ENCODE measurements around the gene HSD3B1. TPM values are rescaled to one million over a fixed set of nuclear protein-coding genes. Genes with fewer than 3 reads are reported as not detected.
A peak's percentile ranks its signal among the peaks of the same experiment; 100 is the strongest.

Gene HSD3B1
- total RNA-seq, 4 donors from 2014 or later, result not detected

DNA sequence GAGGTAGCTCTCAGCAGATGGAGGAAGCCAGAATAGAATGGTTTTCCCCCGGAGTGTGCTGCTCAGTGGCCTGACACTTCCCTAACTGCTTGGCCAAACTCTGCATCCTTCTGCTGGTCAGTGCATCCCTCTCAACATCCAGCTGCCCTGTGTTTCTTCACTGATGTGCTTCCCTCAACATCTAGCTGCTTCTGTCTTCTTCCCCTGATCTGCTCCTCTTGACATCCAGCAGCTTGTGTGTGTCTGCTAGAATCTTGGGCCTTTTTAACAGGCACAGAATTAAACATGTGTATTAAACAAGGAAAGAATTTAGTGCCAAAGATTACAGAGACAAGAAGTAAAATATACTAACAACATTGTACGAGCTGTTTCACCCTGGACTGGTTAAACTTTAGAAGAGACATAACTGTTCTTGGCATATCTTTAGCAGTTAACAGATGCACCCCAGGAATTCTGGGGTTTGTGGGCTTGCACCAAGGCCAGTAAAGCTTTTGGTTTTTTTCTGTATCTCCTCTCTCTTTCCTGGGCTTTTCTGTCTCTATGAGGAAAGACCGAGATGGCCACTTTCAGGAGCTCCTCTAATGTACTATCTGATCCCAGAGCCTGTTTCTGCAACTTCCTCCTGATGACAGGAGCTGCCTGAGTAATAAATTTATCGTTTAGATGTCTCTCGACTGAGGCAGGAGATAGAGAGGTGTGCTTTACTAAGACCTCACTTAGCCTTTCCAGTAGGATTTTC, 34.8 kb upstream of the HSD3B1 start:
- no peaks in the 10 kb centered on the region for H3K27me3 ChIP-seq
- H3K36me3 ChIP-seq, result no peaks in the 10 kb centered on the region
- no peak for TF ChIP-seq POLR2A (IDR thresholded peaks at IDR 0.05)
- TF ChIP-seq, protein P1, sequence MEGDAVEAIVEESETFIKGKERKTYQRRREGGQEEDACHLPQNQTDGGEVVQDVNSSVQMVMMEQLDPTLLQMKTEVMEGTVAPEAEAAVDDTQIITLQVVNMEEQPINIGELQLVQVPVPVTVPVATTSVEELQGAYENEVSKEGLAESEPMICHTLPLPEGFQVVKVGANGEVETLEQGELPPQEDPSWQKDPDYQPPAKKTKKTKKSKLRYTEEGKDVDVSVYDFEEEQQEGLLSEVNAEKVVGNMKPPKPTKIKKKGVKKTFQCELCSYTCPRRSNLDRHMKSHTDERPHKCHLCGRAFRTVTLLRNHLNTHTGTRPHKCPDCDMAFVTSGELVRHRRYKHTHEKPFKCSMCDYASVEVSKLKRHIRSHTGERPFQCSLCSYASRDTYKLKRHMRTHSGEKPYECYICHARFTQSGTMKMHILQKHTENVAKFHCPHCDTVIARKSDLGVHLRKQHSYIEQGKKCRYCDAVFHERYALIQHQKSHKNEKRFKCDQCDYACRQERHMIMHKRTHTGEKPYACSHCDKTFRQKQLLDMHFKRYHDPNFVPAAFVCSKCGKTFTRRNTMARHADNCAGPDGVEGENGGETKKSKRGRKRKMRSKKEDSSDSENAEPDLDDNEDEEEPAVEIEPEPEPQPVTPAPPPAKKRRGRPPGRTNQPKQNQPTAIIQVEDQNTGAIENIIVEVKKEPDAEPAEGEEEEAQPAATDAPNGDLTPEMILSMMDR (IDR thresholded peaks at IDR 0.05), result no peak
- H3K27ac ChIP-seq, result no peak overlapping the region
- intact Hi-C loops (cut with DNase I), result no loop called here
- H3K4me3 ChIP-seq (replicated peaks in 1 of 3), result no peak overlapping the region
- H3K4me1 ChIP-seq, result no peaks in the 10 kb centered on the region
- 77 to 82% methylated on average over 5 of the region's 5 CpGs for WGBS, 2 donors
- no peak for DNase-seq
- no peaks in the 10 kb centered on the region for H3K9me3 ChIP-seq

DNA sequence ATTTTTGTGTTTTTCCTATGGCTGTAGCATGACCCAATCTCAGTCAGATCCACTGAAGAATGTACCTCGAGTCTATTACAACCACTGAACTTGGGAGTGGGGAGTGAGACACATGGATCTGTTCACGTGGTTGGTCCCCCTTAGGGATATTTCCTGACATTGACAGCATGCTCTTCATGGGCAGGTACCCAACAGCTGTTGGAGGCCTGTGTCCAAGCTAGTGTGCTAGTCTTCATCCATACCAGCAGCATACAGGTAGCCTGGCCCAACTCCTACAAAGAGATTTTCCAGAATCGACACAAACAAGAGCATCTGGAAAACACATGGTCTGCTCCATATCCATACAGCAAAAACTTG, 34.2 kb upstream of the HSD3B1 start:
- H3K36me3 ChIP-seq, result no peaks in the 10 kb centered on the region
- TF ChIP-seq POLR2A (IDR thresholded peaks at IDR 0.05), result no peak
- TF ChIP-seq, protein P1 (IDR thresholded peaks at IDR 0.05), result no peak
- H3K27me3 ChIP-seq, result no peaks in the 10 kb centered on the region
- no peak for DNase-seq
- H3K4me1 ChIP-seq, result no peaks in the 10 kb centered on the region
- intact Hi-C loops (cut with DNase I), result no loop called here
- 57 to 79% methylated on average over 3 of the region's 3 CpGs for WGBS, 2 donors
- no peak overlapping the region for H3K27ac ChIP-seq
- no peak overlapping the region for H3K4me3 ChIP-seq (replicated peaks in 1 of 3)
- no peaks in the 10 kb centered on the region for H3K9me3 ChIP-seq

DNA sequence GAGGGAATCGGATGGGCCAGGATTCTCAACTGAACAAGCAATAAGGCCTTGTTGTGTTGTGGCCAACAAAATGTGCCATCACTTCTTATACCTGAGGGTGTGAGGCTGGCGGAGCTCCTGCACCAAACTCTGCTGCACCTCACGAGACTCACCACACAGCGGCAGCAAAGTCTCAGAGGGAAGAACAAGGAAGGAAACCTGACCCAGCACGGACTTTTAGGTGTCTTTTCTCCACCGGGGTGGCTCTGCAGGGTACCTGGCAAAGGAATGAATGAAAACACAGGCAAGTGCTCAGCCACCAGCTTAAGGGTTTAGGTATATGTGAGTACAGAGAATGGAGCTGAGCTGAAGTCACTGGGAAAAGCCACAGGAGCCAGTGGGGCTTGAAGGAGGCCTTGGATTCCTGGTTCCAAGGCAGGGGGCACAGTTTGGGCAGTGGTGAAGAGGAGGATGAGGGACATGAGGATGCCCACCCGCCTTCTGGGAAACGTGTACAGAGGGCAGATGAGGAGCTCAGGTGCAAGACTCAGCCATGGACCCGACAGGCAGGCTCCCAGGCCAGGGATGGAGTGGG, 31.1 kb upstream of the HSD3B1 start:
- 32 to 40% methylated on average over 9 of the region's 9 CpGs for WGBS, 2 donors
- DNase-seq, result peak; percentile 45 to 63
- intact Hi-C loops (cut with DNase I), result no loop called here

DNA sequence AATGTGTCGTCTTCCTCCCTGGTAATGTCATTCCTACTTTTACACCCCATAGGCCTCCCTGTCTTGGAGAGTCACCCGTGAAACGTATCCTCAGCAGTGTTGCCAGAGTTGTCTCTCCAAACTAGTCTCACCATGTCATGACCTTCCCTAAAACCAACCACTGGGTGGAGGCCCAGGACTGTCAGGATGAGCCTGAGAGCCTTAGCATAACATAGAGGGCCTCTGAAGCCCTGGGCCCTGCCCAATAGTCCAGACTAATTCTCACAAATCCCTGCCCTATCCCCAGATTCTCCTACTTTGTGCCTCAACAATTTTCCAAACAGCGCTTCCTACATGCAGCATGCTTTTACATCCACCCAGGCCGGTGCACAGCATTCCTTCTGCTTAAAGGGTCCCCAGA, 29.3 kb upstream of the HSD3B1 start:
- H3K4me3 ChIP-seq (replicated peaks in 1 of 3), result no peak overlapping the region
- no peaks in the 10 kb centered on the region for H3K4me1 ChIP-seq
- intact Hi-C loops (cut with DNase I), result no loop called here
- H3K9me3 ChIP-seq, result no peaks in the 10 kb centered on the region
- no peaks in the 10 kb centered on the region for H3K27me3 ChIP-seq
- no peak for DNase-seq
- no peaks in the 10 kb centered on the region for H3K36me3 ChIP-seq
- TF ChIP-seq, protein P1 (IDR thresholded peaks at IDR 0.05), result no peak
- no peak for TF ChIP-seq POLR2A (IDR thresholded peaks at IDR 0.05)
- WGBS, 2 donors, result 93 to 94% methylated on average over 5 of the region's 5 CpGs
- no peak overlapping the region for H3K27ac ChIP-seq

More for the DNA sequence above, 31.1 kb upstream of the HSD3B1 start:
- no peaks in the 10 kb centered on the region for H3K36me3 ChIP-seq
- no peaks in the 10 kb centered on the region for H3K4me1 ChIP-seq
- H3K27ac ChIP-seq, result no peak overlapping the region
- TF ChIP-seq, protein P1 (IDR thresholded peaks at IDR 0.05), result peak in 5 of 6 experiments; percentile 37 to 67 (median 53)
- TF ChIP-seq POLR2A (IDR thresholded peaks at IDR 0.05), result no peak
- no peaks in the 10 kb centered on the region for H3K9me3 ChIP-seq
- H3K27me3 ChIP-seq, result no peaks in the 10 kb centered on the region
- H3K4me3 ChIP-seq (replicated peaks in 1 of 3), result no peak overlapping the region

DNA sequence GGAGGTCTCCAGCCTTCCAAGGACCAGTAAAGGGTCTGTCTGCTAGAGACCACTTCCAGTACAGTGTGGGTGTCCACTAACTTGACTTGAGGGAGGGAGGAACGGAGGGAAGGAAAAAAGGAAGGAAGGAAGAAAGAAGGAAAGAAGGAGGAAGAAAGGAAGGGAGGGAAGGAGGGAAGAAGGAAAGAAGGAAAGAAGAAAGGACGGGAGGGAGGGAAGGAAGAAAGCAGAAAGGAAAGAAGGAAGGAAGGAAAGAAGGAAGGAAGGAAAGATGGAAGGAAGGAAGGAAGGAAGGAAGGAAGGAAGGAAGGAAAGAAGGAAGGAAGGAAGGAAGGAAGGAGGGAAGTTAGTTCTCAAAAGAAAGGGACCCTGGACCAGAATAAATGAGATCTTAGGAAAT, 26.8 kb upstream of the HSD3B1 start:
- no peak overlapping the region for H3K27ac ChIP-seq
- H3K4me1 ChIP-seq, result no peaks in the 10 kb centered on the region
- H3K4me3 ChIP-seq (replicated peaks in 1 of 3), result no peak overlapping the region
- no peaks in the 10 kb centered on the region for H3K27me3 ChIP-seq
- WGBS, 2 donors, result 83 to 87% methylated on average over 2 of the region's 2 CpGs
- H3K36me3 ChIP-seq, result no peaks in the 10 kb centered on the region
- H3K9me3 ChIP-seq, result no peaks in the 10 kb centered on the region
- no peak for DNase-seq
- intact Hi-C loops (cut with DNase I), result no loop called here
- no peak for TF ChIP-seq POLR2A (IDR thresholded peaks at IDR 0.05)

All from thyroid gland (tissue), 4 donors.